Vagina (tissue), 2 donors: ENCODE data around the gene CEP104. TPM values are rescaled to one million over a fixed set of nuclear protein-coding genes. Genes with fewer than 3 reads are reported as not detected.

ENCODE experiments used
- DNase-seq, 2 donors: peaks; one replicate each; pipeline ENCODE4 v3.0.0-alpha.2; 2017; ENCODE audit errors: extremely low spot score in 2 of 2
- H3K27ac ChIP-seq: fragments of 200-600 bp; sonication (generic); one replicate; pipeline ENCODE4 v1.5.1; 2019
- H3K27me3 ChIP-seq: fragments of 200-600 bp; sonication (generic); one replicate; pipeline ENCODE4 v1.5.1; 2019
- H3K36me3 ChIP-seq, 2 donors: fragments of 200-600 bp; sonication (generic); one replicate each; pipeline ENCODE4 v1.5.1; 2017 to 2019
- H3K4me1 ChIP-seq: fragments of 200-600 bp; sonication (generic); one replicate; pipeline ENCODE4 v1.5.1; 2019
- H3K4me3 ChIP-seq, 2 donors: fragments of 200-600 bp; sonication (generic); 1 replicate in 1 of 2; 2 replicates in 1 of 2; pipeline ENCODE4 v1.5.1; 2016 to 2019
- H3K9me3 ChIP-seq: fragments of 200-600 bp; sonication (generic); one replicate; pipeline ENCODE4 v1.5.1; 2019
- POLR2A ChIP-seq, 2 donors: fragments of 450-650 bp; IDR thresholded peaks; one replicate each; pipeline ENCODE4 v1.6.1; 2017; ENCODE audit warnings: antibody characterized with exemption in 2 of 2, mild to moderate bottlenecking in 2 of 2, moderate library complexity in 2 of 2
- POLR2AphosphoS5 ChIP-seq, 2 donors: sonication (generic); formaldehyde crosslinking; IDR thresholded peaks; one replicate each; pipeline ENCODE4 v1.9.0; 2017; ENCODE audit warnings: antibody characterized with exemption in 2 of 2, mild to moderate bottlenecking in 2 of 2, low read depth in 1 of 2; ENCODE audit not compliant: insufficient read depth in 1 of 2
- intact Hi-C: fragments of 100-400 bp; cut with DNase I; formaldehyde crosslinking; loops from one replicate; pipeline ENCODE4 v1.15.1; 2023
- total RNA-seq: library from RNA; depleted of rRNA; stranded (reverse); fragments of >200 nt; gene quantifications from one replicate; pipeline ENCODE4 v1.2.3, GENCODE V29; 2016
- TF ChIP-seq, protein P1 (sequence below), 3 experiments: fragments of 450-650 bp in 2 of 3; fragments of 200-600 bp in 1 of 3; sonication (generic) in 1 of 3; IDR thresholded peaks; one replicate each; pipeline ENCODE4 v1.5.1; 2017 to 2019; ENCODE audit warnings: antibody characterized with exemption in 3 of 3, mild to moderate bottlenecking in 2 of 3, moderate library complexity in 2 of 3

Gene CEP104
- total RNA-seq, 1 donor from 2014 or later, result 62.9 TPM

DNA sequence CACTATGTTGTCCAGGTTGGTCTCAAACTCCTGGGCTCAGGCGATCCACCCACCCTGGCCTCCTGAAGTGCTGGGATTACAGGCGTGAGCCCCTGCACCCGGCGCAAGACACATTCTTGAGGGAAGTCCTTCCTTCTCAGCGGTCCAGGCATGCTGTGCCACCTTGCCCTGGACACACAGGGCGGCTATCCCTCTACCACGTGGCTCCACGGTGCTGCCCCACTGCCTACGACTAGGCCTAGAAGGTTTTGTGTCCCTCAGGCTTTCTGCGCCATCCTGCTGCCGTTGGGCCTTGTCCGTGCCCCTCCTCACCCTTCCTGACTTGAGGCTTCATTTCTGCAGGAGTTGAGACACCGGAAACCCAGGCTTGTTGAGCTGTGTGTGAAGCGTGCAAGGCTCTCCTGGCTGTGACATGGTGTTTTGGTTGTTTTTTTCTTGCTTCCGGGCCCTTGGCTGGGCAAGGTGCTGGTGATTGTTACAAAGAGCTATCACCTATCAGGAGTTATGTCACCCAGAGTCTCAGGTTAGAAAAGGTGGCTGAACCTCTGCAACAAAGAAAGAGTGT lies 29.2 kb upstream of the CEP104 start:
- Histone ChIP-seq H3K4me1 (no peaks in the 10 kb centered on the region), H3K9me3 (no peaks in the 10 kb centered on the region), H3K27me3 (no peaks in the 10 kb centered on the region), H3K36me3 (peaks cover 0 to 44% of the 10 kb centered on the region in 2 donors), H3K27ac (no peak overlapping the region), H3K4me3 (no peak overlapping the region)
- TF ChIP-seq, protein P1, sequence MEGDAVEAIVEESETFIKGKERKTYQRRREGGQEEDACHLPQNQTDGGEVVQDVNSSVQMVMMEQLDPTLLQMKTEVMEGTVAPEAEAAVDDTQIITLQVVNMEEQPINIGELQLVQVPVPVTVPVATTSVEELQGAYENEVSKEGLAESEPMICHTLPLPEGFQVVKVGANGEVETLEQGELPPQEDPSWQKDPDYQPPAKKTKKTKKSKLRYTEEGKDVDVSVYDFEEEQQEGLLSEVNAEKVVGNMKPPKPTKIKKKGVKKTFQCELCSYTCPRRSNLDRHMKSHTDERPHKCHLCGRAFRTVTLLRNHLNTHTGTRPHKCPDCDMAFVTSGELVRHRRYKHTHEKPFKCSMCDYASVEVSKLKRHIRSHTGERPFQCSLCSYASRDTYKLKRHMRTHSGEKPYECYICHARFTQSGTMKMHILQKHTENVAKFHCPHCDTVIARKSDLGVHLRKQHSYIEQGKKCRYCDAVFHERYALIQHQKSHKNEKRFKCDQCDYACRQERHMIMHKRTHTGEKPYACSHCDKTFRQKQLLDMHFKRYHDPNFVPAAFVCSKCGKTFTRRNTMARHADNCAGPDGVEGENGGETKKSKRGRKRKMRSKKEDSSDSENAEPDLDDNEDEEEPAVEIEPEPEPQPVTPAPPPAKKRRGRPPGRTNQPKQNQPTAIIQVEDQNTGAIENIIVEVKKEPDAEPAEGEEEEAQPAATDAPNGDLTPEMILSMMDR (IDR thresholded peaks at IDR 0.05), result no peak
- TF ChIP-seq POLR2AphosphoS5 (IDR thresholded peaks at IDR 0.05; ENCODE audit: insufficient read depth in 1 of 2, low read depth in 1 of 2) (no peak), POLR2A (IDR thresholded peaks at IDR 0.05) (no peak)
- no peak for DNase-seq
- intact Hi-C loops, result no loop called here

GRCh38 chr1:3885611-3886010 lies 28.6 kb upstream of the CEP104 start:
- Histone ChIP-seq H3K4me3 (no peak overlapping the region), H3K36me3 (peaks cover 0 to 45% of the 10 kb centered on the region in 2 donors), H3K27ac (no peak overlapping the region), H3K27me3 (no peaks in the 10 kb centered on the region), H3K9me3 (no peaks in the 10 kb centered on the region), H3K4me1 (no peaks in the 10 kb centered on the region)
- DNase-seq, result no peak
- TF ChIP-seq POLR2A (IDR thresholded peaks at IDR 0.05) (no peak), POLR2AphosphoS5 (IDR thresholded peaks at IDR 0.05; ENCODE audit: insufficient read depth in 1 of 2, low read depth in 1 of 2) (no peak)
- TF ChIP-seq, protein P1 (IDR thresholded peaks at IDR 0.05), result no peak
- intact Hi-C loops, result no loop called here

GRCh38 chr1:3884966-3885365 lies 28.0 kb upstream of the CEP104 start:
- TF ChIP-seq POLR2AphosphoS5 (IDR thresholded peaks at IDR 0.05; ENCODE audit: insufficient read depth in 1 of 2, low read depth in 1 of 2) (no peak), POLR2A (IDR thresholded peaks at IDR 0.05) (no peak)
- TF ChIP-seq, protein P1 (IDR thresholded peaks at IDR 0.05), result no peak
- no peak overlapping the region for H3K27ac ChIP-seq
- H3K4me3 ChIP-seq, result no peak overlapping the region
- intact Hi-C loops, result no loop called here
- peaks cover 0 to 45% of the 10 kb centered on the region in 2 donors for H3K36me3 ChIP-seq
- no peaks in the 10 kb centered on the region for H3K4me1 ChIP-seq
- no peaks in the 10 kb centered on the region for H3K27me3 ChIP-seq
- DNase-seq, result no peak
- H3K9me3 ChIP-seq, result no peaks in the 10 kb centered on the region

- Histone ChIP-seq H3K27ac (no peak overlapping the region), H3K9me3 (peaks cover 3% of the 10 kb centered on the region), H3K4me3 (no peak overlapping the region), H3K4me1 (no peaks in the 10 kb centered on the region), H3K27me3 (no peaks in the 10 kb centered on the region), H3K36me3 (peaks cover 0 to 45% of the 10 kb centered on the region in 2 donors)
- no peak for DNase-seq
- intact Hi-C loops, result no loop called here
- TF ChIP-seq, protein P1 (IDR thresholded peaks at IDR 0.05), result no peak
- TF ChIP-seq POLR2A (IDR thresholded peaks at IDR 0.05) (no peak), POLR2AphosphoS5 (IDR thresholded peaks at IDR 0.05; ENCODE audit: insufficient read depth in 1 of 2, low read depth in 1 of 2) (no peak)
Measured at GRCh38 chr1:3883194-3883925, 26.3 kb upstream of the CEP104 start.

- H3K36me3 ChIP-seq, result peaks cover 0 to 38% of the 10 kb centered on the region in 2 donors
Measured at GRCh38 chr1:3881193-3881480, 24.1 kb upstream of the CEP104 start.

More at GRCh38 chr1:3881193-3881480, 24.1 kb upstream of the CEP104 start:
- no peak for DNase-seq
- intact Hi-C loops, result no loop called here
- TF ChIP-seq, protein P1 (IDR thresholded peaks at IDR 0.05), result no peak
- TF ChIP-seq POLR2AphosphoS5 (IDR thresholded peaks at IDR 0.05; ENCODE audit: insufficient read depth in 1 of 2, low read depth in 1 of 2), result no peak
- no peak for TF ChIP-seq POLR2A (IDR thresholded peaks at IDR 0.05)
- Histone ChIP-seq H3K4me1 (no peaks in the 10 kb centered on the region), H3K4me3 (no peak overlapping the region), H3K27me3 (no peaks in the 10 kb centered on the region), H3K9me3 (peaks cover 3% of the 10 kb centered on the region), H3K27ac (no peak overlapping the region)
